Stimulated activated CD4-positive, alpha-beta T cell treated with anti-CD3 and anti-CD28 coated beads, Interleukin-2, amount 100 ng/mL, for 4 hours (primary cell): Measurements from ENCODE around the gene PRR15L.

Experiments used
- DNase-seq: peaks from one replicate; pipeline ENCODE4 v3.0.0-alpha.2; 2020; ENCODE audit warnings: low read depth

PRR15L gene

DNA sequence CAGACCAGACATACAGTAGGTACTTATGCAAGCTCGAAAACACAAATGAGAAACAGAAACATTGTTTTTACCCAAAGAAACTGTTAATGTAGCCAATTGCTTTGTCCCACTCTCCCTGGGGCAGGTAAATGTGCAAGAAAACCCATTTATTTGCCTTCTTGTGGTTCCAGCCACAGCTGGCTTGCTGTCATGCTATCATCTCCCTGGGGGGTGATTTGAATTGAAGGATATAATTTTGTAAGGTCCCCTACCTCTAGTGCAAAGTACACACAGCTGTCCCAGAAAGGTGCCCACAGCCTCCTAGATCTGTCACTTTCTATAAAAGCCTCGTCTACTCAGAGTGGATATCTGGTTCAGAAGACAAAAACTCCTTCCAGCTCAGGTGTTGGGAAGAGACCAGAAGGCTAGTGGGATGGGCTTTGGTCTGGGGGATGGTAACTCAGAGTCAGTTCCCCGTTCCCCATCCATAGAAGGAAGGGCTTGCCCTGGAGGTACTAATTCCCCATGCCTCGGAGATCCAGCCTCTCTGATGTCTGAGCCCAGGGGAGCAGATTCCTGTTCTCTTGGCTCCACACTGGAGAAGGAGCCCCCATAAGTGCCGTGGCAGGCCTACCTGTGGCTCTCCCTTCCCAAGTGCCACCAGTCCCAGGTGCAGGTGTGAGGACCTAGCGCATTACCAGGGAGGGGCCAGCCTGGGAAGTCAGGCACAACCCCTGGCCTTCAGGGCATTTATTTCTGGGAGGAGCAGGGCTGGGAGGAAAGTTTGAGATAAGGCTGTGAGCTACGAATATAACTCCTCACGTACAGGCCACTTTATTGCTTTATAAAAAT is 2.4 kb upstream of the PRR15L start:
- no peak for DNase-seq

DNA sequence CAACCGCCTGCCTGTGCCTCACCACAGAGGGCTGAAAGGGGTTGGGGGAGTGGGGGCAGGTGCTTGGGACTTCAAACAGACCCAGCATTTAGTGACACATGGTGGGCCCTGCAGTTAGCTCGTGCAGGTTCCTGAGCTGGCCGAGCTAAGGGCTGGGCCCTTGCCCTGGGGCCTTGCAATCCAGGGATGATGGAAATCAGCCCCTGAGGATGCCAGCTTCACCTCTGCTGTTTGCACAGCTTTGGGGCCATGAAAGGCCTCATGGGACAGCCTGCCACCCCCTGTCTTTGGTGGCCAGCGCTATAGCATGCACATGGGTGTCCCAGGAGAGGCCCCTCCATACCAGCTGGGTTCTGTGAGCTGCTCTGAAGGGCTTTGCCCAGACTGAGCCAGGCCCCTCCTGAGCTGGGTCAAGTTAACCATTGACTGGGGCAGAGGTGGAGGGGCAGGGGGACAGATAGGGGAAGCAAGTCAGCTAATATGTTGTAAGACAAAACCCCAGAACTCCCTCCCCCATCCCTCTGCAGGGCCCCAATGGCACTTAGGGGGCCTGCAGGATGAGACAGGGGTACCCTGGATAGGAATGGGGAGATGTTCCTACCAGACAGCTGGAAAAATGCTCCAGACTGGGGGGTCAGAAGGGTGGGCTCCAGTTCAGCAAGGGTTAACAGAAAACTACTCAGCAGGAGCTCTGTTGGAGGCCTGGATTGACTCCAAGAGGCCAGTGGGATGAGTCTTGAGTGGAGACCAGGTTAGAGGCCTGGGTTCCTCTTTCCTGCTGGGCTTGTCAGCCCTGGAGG is 692 bp downstream of the PRR15L start:
- DNase-seq: no peak

DNA sequence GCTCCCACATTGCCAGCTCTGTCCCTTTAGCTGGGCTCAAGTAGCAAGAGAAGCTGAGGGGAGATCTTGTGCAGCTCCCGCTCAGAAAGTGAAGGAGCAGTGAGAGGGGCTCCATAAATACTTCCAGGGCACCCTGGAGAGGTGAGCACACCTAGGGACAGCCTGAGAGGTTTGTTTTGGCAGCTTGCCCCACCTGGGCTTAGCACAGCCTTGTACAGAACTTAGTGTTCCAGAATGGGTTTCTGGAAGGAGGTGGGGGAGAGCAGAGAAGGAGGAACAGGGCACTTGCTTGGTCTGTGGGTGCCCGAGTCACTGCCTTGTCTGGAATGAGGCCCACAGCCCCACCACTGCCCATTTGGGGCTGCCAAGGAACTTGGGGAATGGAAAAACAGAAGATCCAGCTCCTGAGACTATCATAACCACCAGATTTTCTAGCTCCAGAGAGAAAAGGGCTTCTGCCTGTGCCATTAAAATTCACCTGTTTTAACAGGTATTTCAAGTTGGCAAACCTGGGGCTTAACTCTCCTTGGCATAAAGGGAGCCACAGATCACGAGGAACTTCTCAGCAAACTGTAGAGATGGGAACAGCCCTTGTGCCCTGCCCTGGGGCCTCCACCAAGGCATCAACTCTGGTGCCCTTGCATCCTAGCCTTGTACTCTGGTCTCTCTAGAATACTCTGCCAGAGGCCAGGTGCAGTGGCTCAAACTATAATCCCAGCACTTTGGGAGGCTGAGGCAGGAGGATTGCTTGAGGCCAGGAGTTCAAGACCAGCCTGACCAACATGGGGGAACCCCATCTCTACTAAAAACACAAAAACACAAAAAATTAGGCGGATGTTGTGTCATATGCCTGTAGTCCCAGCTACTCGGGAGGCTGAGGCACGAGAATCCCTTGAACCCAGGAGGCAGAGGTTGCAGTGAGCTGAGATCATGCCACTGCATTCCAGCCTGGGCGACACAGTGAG is 1.9 kb downstream of the PRR15L start:
- no peak for DNase-seq

DNA sequence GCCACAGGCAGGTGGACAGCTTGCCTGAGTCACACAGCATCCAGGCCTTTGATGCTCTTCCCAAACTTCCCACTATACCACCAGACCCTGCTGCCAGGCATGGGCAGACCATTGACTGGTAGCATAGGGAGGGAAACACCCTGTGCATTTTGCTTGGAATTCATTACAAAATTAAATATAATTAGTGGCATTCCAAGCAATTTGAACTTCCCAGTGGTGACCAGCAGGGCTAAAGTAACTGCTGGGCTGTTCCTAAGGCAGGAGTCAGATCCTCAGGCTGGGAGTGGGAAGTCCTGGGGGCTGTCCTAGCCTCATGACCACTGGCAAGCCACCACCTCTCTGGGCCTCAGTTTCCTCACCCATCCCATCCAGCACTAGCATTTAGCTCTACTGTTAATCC is 3.8 kb downstream of the PRR15L start:
- no peak for DNase-seq

DNA sequence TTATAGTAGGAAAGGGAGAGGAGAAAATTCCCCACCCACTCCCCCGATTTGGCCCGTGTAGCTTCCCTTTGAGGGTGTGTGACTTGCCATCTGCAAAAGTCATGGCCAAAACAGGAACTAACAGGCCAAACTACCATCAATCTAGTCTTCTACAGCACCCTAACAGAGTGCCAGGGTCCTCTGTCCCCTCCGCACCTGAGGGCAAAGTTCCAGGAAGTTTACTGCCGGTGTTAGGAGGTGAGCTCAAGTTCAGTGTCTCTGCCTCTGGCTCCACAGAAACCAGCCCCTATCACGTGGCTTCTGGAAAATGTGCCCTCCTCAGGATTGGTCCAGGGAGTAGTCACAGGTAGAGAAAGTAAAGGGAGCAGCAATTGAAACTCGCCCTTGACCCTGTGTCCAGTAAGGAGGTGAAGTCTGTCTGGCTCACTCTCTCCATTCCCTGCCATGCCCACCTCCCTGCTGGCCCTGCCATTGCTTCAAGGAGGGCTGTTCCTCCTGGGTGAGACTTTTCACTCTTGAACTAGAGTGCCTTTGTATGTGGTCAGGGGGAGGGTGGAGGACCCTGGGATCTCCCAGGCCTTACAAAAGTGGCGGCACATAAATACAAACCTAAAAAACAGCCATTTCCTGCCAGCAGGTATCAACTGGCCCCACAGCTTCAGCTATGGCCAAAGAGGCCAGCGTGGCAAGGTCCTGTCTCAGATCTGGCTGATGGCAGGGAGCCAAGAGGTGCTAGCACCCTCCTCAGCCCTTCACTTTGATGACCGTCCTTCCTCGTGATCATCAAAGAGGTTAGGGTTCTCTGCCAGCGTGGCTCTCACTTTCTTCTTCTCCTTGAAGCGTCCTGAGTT is 5.3 kb downstream of the PRR15L start:
- no peak for DNase-seq

DNA sequence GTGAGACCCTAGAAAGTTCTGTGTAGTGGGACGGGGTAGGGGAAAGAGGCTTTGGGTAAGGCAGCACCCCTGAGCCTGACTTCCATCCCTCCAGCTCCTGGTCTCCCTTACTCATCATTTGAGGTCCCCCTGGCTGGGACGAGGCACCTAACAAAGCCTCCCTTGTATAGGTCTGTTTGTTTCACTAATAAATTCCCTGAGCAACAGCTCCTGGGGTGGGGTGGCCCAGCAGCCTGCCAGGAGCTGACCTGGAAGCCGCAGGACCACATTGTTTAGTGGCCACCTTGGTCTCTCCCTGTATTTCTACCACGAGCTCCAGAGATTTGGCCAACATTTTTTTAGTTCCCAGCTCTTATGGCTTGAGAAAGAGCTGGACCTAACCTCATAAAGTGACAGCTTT is 7.2 kb downstream of the PRR15L start:
- no peak for DNase-seq

DNA sequence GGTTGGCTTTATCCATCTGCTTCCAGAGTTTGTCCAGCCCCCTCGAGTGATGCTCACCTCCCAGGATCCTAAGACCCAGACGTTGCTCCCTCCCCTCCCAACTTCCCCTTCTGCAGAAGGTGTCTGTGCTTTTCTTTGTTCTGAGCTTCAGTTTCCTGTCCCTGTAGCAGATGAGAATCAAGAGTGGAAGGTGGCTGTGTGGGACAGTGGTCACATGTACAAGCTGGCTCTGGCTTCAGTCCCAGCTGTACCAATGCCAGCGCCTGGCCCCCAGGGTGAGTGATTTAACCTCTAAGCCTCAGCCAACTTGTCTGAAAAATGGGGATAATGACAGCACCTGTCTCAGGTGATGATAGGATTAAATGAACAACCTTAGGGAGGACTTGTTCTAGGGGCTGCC is 7.7 kb downstream of the PRR15L start:
- no peak for DNase-seq

DNA sequence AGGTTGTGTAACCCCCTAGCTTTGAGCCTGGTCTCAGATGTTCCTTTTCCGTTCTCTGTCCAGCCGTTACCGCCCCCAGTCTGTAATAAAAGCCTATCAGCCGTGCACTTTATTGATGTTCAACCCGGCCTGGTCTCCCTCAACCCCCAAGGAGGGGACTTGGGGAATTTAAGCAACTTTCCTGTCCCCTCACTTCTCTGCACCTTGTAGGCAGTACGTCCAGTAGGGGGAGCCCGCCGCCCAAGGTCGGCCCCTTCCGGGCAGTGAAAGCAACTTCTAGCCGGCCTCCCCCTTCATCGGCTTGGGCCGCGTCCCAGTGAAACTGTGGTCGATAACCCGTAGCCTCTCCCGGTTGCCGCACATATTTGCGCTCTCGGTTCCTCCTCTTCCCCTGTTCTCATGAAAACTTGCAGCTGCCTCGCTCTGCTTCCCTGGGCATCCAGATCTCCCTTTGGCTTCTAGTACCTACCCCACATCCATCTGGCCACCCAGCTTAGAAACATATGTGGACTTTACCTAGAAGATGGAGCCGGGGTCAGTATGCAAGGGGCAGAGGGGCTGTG is 8.4 kb downstream of the PRR15L start:
- peak; percentile 69 for DNase-seq

DNA sequence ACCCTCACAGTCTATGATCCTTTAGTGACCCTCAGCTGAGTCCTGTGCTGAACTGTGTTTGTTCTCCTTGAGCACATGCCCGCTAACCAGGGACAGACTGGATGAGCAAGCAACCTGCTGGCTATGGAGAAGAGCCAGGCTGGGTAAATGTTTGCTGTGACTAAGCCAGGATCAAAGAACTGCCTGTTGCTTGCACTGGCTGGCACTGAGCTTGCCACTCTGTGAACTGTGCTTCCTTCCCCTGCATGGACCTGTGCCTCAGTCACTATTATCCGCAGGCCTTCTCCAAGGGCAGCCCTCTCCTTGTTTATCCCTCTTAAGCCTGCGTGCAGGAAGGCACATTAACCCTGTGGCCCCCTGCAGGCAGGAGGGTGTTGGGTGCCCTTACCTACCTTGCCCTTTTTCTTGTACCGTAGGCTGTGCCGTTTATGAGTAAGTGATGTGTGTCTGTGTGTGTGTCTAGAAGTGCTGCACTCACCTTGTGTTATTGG is 8.9 kb downstream of the PRR15L start:
- DNase-seq: no peak

DNA sequence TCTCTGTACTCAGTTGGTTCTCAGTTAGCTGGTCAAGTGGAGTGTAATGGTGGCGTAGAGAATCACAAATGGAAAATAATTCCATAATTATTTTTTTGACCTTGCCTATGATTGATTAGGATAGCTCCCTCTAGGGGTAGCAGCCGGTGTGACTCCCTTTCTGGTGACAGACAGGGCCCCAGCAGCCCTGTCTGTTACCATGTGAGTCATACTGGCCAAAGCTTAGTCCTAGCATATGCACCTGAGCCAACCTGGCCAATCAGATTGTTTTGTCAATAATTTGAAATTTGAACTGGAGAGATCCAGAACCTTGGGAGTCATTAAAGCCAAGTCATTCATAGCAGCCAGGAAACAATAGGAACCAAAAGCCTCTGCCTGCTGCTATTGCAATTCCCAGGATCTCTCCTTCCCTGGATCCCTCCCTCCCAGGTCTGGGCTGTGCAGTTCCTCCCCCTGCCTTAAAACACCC is 10.7 kb downstream of the PRR15L start:
- peak; percentile 66 for DNase-seq

DNA sequence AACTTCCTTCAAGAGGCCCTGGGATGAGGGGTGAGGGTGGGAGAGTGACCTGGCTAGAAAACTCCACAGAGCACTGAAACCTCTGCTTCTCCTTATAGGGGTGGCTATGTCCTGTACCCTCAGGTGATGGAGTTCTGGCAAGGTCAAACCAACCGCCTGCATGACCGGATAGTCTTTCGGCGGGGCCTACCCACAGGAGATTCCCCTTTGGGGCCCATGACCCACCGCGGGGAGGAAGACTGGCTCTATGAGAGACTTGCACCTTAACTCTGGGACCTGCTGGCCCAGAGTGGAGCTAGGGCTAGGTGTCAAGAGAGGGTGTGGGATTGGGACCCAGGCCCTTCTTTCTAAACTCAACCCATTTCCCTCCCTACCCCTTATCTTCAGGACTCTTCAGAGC is 11.2 kb downstream of the PRR15L start:
- no peak for DNase-seq

DNA sequence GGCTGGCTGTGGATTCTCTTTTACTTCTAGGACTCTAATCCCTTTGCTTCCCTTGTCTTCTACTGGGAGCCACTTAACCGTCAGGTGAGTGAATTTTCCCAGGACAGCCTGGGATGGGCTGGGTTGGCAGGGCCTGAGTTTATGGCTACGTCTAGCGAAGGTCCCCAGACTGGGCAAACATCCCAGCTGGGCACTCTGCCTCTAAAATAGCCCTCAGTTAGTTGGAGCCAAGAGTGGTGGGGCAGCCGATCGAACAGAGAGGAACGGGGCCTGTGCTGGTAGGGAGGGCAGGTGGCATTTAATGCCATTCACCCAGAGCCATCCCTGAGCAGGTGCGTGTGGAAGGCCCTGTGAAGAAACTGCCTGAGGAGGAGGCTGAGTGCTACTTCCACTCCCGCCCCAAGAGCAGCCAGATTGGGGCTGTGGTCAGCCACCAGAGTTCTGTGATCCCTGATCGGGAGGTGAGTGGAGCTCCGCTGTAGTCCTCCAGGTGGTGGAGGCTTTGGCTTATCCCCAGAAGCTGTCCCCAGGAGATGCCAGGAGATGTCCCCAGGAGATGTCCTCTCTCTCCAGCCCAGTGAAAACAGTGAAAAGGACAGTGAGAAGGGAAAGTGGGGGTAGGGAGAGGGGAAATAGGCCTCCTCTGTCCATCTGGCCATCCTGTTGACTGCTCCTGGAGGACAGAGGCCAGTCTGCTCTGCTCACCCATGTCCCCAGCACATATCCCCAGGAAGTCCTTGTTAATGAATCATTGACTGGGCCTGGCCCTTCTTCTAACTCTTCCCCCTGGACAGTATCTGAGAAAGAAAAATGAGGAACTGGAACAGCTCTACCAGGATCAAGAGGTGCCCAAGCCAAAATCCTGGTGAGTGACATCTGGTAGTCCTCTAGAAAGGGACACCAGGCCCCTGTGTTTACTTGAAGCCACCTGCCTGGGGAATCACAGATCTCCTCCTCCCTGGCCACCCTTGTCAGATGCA is 11.9 kb downstream of the PRR15L start:
- no peak for DNase-seq

DNA sequence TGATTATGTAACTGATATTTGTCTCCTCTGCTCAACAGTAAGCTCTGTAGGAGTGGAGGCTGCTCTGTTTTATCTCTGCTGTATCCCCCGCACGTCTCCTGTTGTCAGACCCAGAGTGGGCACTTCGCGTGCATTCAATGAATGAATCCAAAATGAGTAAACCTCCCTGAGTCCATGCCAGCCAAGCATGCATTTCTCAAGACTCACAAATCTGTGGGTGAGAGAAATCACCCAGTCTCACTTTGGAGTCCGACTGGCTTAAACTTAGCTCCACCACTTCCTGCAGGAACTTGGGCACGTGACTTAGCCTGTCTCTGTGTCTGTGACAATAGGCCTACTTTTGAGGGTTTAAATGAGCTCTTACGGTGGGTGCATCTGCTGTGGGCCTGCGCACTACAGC is 12.6 kb downstream of the PRR15L start:
- no peak for DNase-seq

DNA sequence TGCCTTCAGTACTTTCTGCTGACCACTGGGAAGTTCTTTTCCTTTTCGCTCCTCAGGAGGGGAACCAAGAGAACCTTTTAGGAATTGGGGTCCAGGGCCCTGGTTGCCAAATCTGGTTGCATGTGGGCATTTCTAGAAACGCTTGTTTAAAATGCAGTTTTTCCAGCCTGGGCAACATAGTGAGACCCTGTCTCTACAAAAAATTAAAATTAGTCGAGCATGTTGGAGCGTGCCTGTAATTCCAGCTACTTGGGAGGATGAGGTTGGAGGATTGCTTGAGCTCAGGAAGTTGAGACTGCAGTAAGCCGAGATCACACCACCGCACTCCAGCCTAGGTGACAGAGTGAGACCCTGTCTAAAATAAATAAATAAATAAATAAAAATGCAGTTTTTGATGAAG is 15.1 kb downstream of the PRR15L start:
- DNase-seq: no peak

DNA sequence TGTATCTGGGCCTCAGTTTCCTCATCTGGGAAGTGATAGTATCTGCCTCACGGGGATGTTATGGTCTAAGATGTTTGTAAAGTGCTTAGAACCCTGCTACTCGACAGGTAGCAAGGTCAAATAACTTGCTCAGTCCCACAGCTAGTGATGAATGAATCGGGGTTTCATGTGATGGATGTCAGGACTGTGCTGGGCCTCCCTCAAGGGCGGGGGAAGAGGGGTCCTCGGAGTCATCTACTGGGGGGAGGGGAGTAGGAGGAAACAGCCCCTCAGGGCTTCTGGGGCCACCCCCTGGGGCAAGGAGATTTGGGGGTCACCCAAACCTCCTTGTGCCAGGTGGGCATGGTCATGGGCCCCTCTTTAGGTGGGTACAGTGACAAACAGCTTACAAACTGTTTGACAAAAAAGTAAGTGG is 15.6 kb downstream of the PRR15L start:
- no peak for DNase-seq

DNA sequence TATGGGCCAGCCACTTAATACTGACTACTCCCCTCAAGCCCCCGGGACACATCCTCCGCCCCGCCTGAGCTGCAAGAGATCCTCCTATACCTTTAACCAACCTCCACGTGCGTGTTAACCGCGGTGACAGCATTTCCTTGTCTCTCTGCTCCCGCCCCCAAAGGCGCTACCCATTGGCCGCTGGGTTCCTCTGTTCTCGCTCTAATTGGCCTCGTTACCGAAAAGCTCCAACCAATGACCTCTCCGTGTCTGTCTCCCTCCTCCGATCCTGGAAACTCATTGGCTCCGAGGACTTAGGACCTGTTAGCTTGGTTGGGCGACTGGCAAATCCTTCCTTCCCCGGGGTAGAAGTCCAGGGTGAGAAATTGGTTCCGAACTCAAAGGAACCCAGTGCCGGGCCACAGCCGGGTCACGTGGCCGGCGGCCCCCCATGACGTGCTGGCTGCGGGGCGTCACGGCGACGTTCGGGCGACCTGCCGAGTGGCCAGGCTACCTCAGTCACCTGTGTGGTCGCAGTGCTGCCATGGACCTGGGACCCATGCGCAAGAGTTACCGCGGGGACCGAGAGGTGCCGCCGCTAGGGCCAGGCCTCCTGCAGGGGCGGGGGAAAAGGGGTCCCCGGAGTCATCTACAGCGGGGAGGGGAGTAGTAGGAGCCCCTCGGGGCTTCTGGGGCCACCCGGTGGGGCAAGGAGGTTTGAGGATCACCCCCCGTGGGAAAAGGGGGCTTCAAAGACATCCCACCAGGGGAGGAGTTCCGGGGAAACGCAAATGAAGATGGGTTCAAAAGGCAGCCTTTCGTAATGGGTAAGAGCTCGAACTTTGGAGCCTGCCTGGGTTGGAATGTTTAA is 16.2 kb downstream of the PRR15L start, which contains the start of gene PNPO:
TSS of gene PNPO (plus strand) at position 326 of the 850 bp plus-strand sequence. CDS start at position 431, 105 bp downstream.
- peak; percentile 94 for DNase-seq

DNA sequence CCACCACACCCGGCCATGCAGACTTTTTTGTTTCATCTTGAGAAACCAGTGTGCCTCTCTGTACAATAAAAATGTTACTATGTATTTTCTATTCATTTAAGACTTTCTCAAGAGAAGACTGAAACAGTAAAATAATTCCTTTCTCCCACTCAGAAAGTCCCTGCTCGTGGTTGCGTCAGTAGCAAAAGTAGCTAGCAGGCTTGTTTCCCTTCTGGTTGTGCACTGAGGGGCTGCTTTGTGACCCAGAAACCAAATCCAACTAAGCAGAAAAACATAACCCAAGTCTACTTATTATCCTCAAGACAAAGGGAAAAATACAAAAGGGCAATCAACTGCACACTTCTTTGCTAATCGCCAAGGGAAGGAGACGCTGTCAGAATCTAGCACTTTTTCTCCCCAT is 19.7 kb downstream of the PRR15L start:
- no peak for DNase-seq

DNA sequence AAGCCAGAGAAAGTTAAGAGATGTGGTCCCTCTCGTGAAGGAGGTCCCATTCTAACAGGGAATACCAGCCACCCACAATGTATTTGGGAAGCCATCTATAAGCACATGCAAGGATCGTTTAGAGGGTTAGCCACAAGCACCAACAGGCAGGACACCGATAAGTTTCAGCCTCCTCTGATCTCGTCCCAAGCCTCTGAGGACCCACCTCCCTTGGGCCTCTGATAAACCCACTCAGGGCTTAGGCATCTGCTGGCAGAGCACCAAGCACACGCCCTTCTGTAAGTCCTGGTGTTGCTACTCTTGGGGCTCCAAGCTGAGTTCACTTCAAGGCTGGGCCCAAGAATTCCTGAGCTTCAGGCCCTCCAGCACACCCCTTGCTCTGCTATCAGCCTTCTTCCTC is 21.7 kb downstream of the PRR15L start:
- no peak for DNase-seq
